Fibroblast of mammary gland (primary cell): Measurements from ENCODE around the gene TET1.

Source experiments
- DNase-seq: peaks from one replicate; pipeline ENCODE4 v3.0.0-alpha.2; 2010; ENCODE audit warnings: low read depth
- H3K4me3 ChIP-seq: 2 replicates; pipeline ENCODE4 v1.5.1; 2011; ENCODE audit warnings: low read depth, mild to moderate bottlenecking, low read length, moderate library complexity; ENCODE audit not compliant: control insufficient read depth
- TF ChIP-seq, protein P1 (sequence below): conservative IDR thresholded peaks from 2 replicates; pipeline ENCODE4 v1.5.1; 2011; ENCODE audit warnings: low read depth, low read length, inconsistent platforms; ENCODE audit not compliant: control insufficient read depth, insufficient read depth

Gene TET1

DNA sequence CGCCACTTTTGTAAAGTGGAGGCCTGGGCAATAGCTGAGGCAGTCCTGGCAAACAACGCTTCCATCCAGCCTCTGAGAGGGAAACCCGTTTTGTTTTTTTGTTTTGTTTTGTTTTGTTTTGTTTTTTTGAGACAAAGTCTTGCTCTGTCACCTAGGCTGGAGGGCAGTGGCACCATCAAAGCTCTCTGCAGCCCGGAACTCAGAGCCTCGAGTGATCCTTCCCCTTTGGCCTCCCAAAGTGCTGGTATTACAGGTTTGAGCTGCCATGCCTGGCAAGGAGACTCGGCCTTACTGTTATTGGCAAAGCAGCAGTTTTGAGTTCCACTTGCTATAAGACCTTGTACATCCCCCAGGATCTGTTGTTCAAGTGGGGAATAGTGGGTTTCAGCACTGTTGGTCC lies 22.3 kb upstream of the TET1 start:
- H3K4me3 ChIP-seq = no peak overlapping the region
- TF ChIP-seq, protein P1, sequence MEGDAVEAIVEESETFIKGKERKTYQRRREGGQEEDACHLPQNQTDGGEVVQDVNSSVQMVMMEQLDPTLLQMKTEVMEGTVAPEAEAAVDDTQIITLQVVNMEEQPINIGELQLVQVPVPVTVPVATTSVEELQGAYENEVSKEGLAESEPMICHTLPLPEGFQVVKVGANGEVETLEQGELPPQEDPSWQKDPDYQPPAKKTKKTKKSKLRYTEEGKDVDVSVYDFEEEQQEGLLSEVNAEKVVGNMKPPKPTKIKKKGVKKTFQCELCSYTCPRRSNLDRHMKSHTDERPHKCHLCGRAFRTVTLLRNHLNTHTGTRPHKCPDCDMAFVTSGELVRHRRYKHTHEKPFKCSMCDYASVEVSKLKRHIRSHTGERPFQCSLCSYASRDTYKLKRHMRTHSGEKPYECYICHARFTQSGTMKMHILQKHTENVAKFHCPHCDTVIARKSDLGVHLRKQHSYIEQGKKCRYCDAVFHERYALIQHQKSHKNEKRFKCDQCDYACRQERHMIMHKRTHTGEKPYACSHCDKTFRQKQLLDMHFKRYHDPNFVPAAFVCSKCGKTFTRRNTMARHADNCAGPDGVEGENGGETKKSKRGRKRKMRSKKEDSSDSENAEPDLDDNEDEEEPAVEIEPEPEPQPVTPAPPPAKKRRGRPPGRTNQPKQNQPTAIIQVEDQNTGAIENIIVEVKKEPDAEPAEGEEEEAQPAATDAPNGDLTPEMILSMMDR = no peak
- DNase-seq = no peak

DNA sequence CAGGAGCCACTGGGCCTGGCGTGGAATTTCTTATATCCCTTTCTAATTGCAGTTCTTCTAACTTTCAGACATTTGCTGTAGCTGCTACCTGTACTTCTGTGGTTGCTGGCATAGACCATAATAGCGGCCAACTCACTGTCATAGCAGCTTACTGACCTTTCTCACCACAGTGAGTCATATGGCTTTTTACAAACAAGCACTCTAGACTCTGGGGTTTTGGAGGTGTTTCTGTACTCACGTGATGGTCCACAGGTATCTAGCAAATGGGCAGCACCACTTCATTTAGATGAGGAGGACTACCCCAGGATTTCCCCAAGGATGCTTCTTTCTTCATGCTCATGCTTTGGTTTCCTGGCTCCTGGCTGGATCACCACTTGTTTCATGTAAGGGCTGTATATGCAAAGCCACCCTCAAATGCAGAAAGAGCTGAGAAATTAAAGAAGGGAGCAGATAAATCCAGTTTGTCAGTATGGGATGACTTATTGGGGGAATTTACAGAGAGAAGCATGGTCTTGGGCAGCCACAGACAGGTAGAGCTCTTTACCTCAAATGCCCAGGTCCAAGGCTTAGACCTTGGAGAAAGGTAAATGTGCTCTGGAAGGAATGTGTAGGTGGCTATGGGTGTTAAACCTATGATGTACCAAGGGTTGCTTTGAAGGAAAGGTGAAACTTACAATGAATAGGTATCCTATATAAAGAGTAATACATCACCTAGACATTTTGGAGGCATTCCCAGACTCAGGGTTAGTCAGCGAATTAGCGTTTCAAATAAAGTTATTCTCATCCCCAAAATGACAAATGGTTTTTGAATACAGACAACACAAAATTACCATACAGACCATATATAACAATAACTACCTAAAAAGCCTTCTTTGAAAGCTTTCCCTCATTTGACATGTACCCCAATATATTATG lies 16.9 kb upstream of the TET1 start:
- no peak overlapping the region for H3K4me3 ChIP-seq
- TF ChIP-seq, protein P1 = no peak
- peak; percentile 84 for DNase-seq

DNA sequence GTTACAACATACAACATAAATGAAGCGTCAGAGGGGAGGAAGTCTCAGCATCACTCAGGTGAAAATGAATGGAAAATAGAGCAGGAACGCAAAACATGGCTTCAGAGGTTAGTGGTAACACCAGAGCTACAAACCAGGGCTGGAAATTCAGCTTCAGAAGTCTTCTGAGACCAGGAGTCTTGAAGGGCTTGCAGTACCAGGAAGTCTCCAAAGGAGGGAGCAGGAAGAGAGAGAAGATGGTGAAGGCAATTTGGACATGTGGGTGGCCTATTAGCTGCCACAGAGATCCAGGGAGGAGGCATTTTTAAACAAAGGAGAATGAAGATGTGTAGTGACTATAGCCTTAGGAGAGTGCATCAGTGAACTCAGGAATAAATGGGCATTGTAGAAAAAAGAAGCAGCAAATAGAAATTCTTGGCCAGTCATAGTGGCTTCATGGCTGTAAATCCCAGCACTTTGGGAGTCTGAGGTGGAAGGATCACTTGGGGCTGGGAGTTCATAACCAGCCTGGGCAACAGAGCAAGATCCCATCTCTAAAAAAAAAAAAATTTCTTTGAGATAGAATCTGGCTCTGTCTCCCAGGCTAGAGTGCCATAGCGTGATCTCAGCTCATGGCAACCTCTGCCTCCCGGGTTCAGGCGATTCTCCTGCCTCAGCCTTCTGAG lies 9.3 kb upstream of the TET1 start:
- TF ChIP-seq, protein P1 = peak; percentile 99

DNA sequence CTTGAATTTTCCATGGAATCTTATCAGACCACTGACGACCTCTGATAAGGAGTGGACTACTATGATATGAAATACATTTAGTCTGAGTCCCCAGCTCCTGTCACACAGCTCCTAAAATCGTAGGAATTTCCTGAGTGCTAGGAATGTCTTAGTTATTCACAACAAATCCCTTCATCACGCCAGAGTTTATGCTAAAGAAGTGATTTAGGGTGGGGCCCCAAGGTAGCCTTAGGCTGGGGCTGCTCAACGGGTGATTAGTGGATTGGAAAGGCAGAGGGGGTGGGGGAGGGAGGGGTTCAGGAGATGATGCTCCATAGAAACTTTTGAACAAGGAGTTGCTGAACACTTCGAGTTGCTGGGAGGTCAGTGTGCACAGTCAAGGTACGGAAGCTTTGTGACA lies 7.0 kb upstream of the TET1 start:
- no peak overlapping the region for H3K4me3 ChIP-seq
- TF ChIP-seq, protein P1 = no peak
- DNase-seq = no peak

More for the DNA sequence above, 9.3 kb upstream of the TET1 start:
- no peak overlapping the region for H3K4me3 ChIP-seq
- DNase-seq = peak; percentile 87

DNA sequence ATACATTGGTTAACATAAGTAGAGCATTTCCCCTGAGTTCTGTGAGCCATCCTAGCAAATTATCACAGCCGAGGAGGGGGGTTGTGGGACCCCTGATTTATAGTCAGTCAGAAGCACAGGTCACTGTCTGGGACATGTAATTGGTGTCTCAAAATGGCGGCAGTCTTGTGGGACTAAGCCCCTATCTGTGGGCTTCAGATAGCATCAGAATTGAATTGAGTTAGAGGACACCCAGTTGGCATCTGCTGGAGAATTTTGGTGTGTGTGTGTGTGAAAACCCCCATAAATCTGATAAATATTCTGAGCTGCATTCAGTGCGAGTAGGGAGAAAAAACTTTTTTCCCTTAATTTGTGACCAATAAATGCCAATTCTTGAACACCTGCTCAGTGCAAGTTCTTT lies 6.5 kb upstream of the TET1 start:
- H3K4me3 ChIP-seq = no peak overlapping the region
- DNase-seq = no peak
- TF ChIP-seq, protein P1 = no peak

DNA sequence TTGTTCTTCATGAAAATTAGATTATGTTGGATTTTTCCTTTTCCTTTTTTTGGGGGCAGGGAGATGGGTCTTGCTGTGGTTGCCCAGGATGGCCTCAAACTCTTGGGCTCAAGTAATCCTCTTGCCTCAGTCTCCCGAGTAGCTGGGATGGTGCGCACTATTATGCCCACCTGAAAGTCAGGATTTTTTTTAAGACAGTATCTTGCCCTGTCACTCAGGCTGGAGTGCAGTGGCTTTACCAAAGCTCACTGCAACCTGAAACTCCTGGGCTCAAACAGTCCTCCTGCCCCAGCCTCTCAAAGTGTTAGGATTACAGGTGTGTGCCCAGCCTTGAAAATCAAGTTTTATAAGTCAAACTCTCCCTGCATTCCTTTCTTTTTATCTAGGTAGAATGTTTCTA lies 1.7 kb upstream of the TET1 start:
- no peak overlapping the region for H3K4me3 ChIP-seq
- TF ChIP-seq, protein P1 = no peak
- DNase-seq = no peak
